HG03575 (cell line): ENCODE measurements around the gene BICD1.

Experiments used
- ATAC-seq: cut with Tn5 transposase; IDR thresholded peaks from one replicate; pipeline ENCODE4 v1.9.1; 2021; ENCODE audit not compliant: unreplicated experiment, insufficient number of reproducible peaks, low FRiP score; ENCODE audit errors: extremely low read depth

Gene BICD1

GRCh38 chr12:32293808-32294419 is 187.3 kb downstream of the BICD1 start:
- ATAC-seq, result no peak

- no peak for ATAC-seq
Observed at GRCh38 chr12:32296567-32296966, 189.9 kb downstream of the BICD1 start.

- ATAC-seq, result no peak
Observed at GRCh38 chr12:32298917-32299316, 192.3 kb downstream of the BICD1 start.

GRCh38 chr12:32301216-32301615 is 194.6 kb downstream of the BICD1 start:
- no peak for ATAC-seq

GRCh38 chr12:32302218-32303173 is 195.8 kb downstream of the BICD1 start:
- ATAC-seq, result peak; percentile 64

- ATAC-seq, result no peak
Observed at GRCh38 chr12:32303174-32303549, 196.5 kb downstream of the BICD1 start.

GRCh38 chr12:32305163-32305562 is 198.5 kb downstream of the BICD1 start:
- no peak for ATAC-seq

- no peak for ATAC-seq
Observed at GRCh38 chr12:32307326-32307725, 200.7 kb downstream of the BICD1 start.

- ATAC-seq, result no peak
Observed at GRCh38 chr12:32309811-32310736, 203.4 kb downstream of the BICD1 start.

- no peak for ATAC-seq
Observed at GRCh38 chr12:32312049-32312670, 205.5 kb downstream of the BICD1 start.

GRCh38 chr12:32322354-32322753 is 215.7 kb downstream of the BICD1 start:
- ATAC-seq, result no peak

- no peak for ATAC-seq
Observed at GRCh38 chr12:32331133-32331532, 224.5 kb downstream of the BICD1 start.

GRCh38 chr12:32332446-32332845 is 225.8 kb downstream of the BICD1 start:
- ATAC-seq, result no peak

GRCh38 chr12:32334371-32334777 is 227.7 kb downstream of the BICD1 start:
- no peak for ATAC-seq

GRCh38 chr12:32336261-32336660 is 229.6 kb downstream of the BICD1 start:
- ATAC-seq, result no peak

- ATAC-seq, result no peak
Observed at GRCh38 chr12:32343496-32343895, 236.8 kb downstream of the BICD1 start.

GRCh38 chr12:32344047-32344446 is 237.4 kb downstream of the BICD1 start:
- no peak for ATAC-seq

GRCh38 chr12:32353540-32353939 is 246.9 kb downstream of the BICD1 start:
- ATAC-seq, result no peak
